HCT116 (cell line): ENCODE data around the gene SOD3. TPM values are rescaled to one million over a fixed set of nuclear protein-coding genes. Genes with fewer than 3 reads are reported as not detected.

Source experiments
- ATAC-seq: fragments of 200-7000 bp; cut with Tn5 transposase; 2 replicates; pipeline ENCODE4 v1.9.1; 2020; ENCODE audit warnings: mild to moderate bottlenecking, moderate library complexity
- BruUV-seq: library from RNA; stranded (reverse); fragments of 400-500 nt; replicated peaks from 2 replicates; lab custom pipeline; 2021; lab: Mats Ljungman, UMichigan
- CTCF ChIA-PET: fragments of 300-600 bp; sonication (Branson Sonifier 250); formaldehyde crosslinking; loops from one replicate; lab custom pipeline; 2021; ENCODE audit warnings: antibody characterized with exemption; lab: Charles Lee
- POLR2A ChIA-PET: fragments of 300-600, 350-600 bp; sonication (Branson Sonifier 250); formaldehyde crosslinking; loops from one replicate; lab custom pipeline; 2021; ENCODE audit warnings: antibody characterized with exemption; lab: Charles Lee
- RAD21 ChIA-PET, 2 experiments: fragments of 300-600 bp; sonication (Branson Sonifier 250); formaldehyde crosslinking; loops; one replicate each; lab custom pipeline; 2023; ENCODE audit warnings: low total read pairs in 2 of 2; ENCODE audit not compliant: uncharacterized antibody in 2 of 2, unreplicated experiment in 2 of 2, low non-redundant PET in 1 of 2; lab: Charles Lee
- DNase-seq: peaks from one replicate; pipeline ENCODE4 v3.0.0-alpha.2; 2010; ENCODE audit warnings: low read depth, low spot score
- H2AFZ ChIP-seq: fragments of 200-600 bp; shearing (Covaris generic), sonication (generic); 2 replicates; pipeline ENCODE4 v1.6.1; 2017; ENCODE audit warnings: low read depth, mixed run types, mixed read lengths, antibody characterized with exemption, low read length; ENCODE audit not compliant: poor library complexity, severe bottlenecking
- H3K27ac ChIP-seq: 2 replicates; pipeline ENCODE4 v1.5.1; 2012; ENCODE audit warnings: low read depth, low read length
- H3K27me3 ChIP-seq: fragments of 200-600 bp; sonication (generic); 2 replicates; pipeline ENCODE4 v1.6.1; 2016; ENCODE audit warnings: mixed run types, low read length, mixed read lengths; ENCODE audit not compliant: insufficient read depth
- H3K36me3 ChIP-seq, 2 experiments: fragments of 200-500 bp in 1 of 2; fragments of 200-600 bp in 1 of 2; sonication (Bioruptor generic) in 1 of 2; sonication (generic) in 1 of 2; 2 replicates each; pipeline versions ENCODE4 v1.5.1 to v1.6.1; 2014 to 2016; ENCODE audit warnings: low read length in 2 of 2, inconsistent platforms in 1 of 2, mixed read lengths in 1 of 2, mixed run types in 1 of 2; ENCODE audit not compliant: insufficient read depth in 2 of 2, control insufficient read depth in 1 of 2
- H3K4me1 ChIP-seq, 2 experiments: fragments of 200-600 bp in 1 of 2; sonication (generic) in 1 of 2; 2 replicates each; pipeline versions ENCODE4 v1.5.1 to v1.6.1; 2012 to 2017; ENCODE audit warnings: low read length in 2 of 2, inconsistent platforms in 1 of 2, mild to moderate bottlenecking in 1 of 2, mixed read lengths in 1 of 2, mixed run types in 1 of 2, moderate library complexity in 1 of 2; ENCODE audit not compliant: insufficient read depth in 2 of 2, control insufficient read depth in 1 of 2
- H3K4me2 ChIP-seq: fragments of 200-600 bp; sonication (generic); 2 replicates; pipeline ENCODE4 v1.6.1; 2017; ENCODE audit warnings: mixed run types, low read length, mixed read lengths
- H3K4me3 ChIP-seq, 2 experiments: fragments of 200-600 bp in 1 of 2; sonication (generic) in 1 of 2; replicated peaks in 1 of 2; 2 replicates each; pipeline ENCODE4 v1.5.1; 2011 to 2016; ENCODE audit warnings: low read length in 2 of 2, control low read depth in 1 of 2, low read depth in 1 of 2, mild to moderate bottlenecking in 1 of 2, mixed read lengths in 1 of 2, mixed run types in 1 of 2
- H3K79me2 ChIP-seq: fragments of 200-600 bp; sonication (generic); 2 replicates; pipeline ENCODE4 v1.6.1; 2017; ENCODE audit warnings: mild to moderate bottlenecking, mixed run types, low read length, moderate library complexity, mixed read lengths; ENCODE audit not compliant: insufficient read depth
- H3K9ac ChIP-seq: fragments of 200-600 bp; sonication (generic); 2 replicates; pipeline ENCODE4 v1.6.1; 2016; ENCODE audit warnings: low read length, mixed read lengths
- H3K9me2 ChIP-seq: fragments of 200-600 bp; sonication (generic), shearing (Covaris generic); 2 replicates; pipeline ENCODE4 v1.6.1; 2017; ENCODE audit warnings: mixed run types, mild to moderate bottlenecking, moderate library complexity; ENCODE audit not compliant: insufficient read depth
- H3K9me3 ChIP-seq, 2 experiments: fragments of 200-500 bp in 1 of 2; fragments of 200-600 bp in 1 of 2; sonication (Bioruptor generic) in 1 of 2; sonication (generic) in 1 of 2; 2 replicates each; pipeline ENCODE4 v1.6.1; 2014 to 2017; ENCODE audit warnings: low read length in 2 of 2, mixed read lengths in 2 of 2, inconsistent platforms in 1 of 2, low read depth in 1 of 2, mild to moderate bottlenecking in 1 of 2, mixed run types in 1 of 2, moderate library complexity in 1 of 2; ENCODE audit not compliant: control insufficient read depth in 1 of 2, insufficient read depth in 1 of 2
- H4K20me1 ChIP-seq: fragments of 200-600 bp; sonication (generic), shearing (Covaris generic); 2 replicates; pipeline ENCODE4 v1.6.1; 2017; ENCODE audit warnings: mixed run types, mild to moderate bottlenecking, moderate library complexity; ENCODE audit not compliant: insufficient read depth
- CEBPB ChIP-seq: IDR thresholded peaks from 2 replicates; pipeline ENCODE4 v1.6.1; 2012; ENCODE audit warnings: low read depth
- CTCF ChIP-seq, 3 experiments: fragments of 200-600 bp in 1 of 3; sonication (generic) in 1 of 3; IDR thresholded peaks in 2 of 3; conservative IDR thresholded peaks in 1 of 3; 2 replicates each; pipeline ENCODE4 v1.5.1; 2012 to 2017; ENCODE audit warnings: low read depth in 2 of 3, low read length in 2 of 3, antibody characterized with exemption in 1 of 3, borderline replicate concordance in 1 of 3, control low read depth in 1 of 3, mild to moderate bottlenecking in 1 of 3, mixed read lengths in 1 of 3, mixed run types in 1 of 3, moderate library complexity in 1 of 3; ENCODE audit not compliant: insufficient read depth in 1 of 3
- ELF1 ChIP-seq: IDR thresholded peaks from 2 replicates; pipeline ENCODE4 v1.6.1; 2012; ENCODE audit warnings: low read depth, borderline replicate concordance
- EZH2 ChIP-seq: fragments of 200-600 bp; sonication (generic); IDR thresholded peaks from 2 replicates; pipeline ENCODE4 v1.6.1; 2017; ENCODE audit warnings: antibody characterized with exemption, mixed run types
- JUND ChIP-seq: IDR thresholded peaks from 2 replicates; pipeline ENCODE4 v1.6.1; 2012
- RAD21 ChIP-seq: IDR thresholded peaks from 2 replicates; pipeline ENCODE4 v1.6.1; 2012; ENCODE audit warnings: low read depth, mild to moderate bottlenecking
- SRF ChIP-seq: IDR thresholded peaks from 2 replicates; pipeline ENCODE4 v1.6.1; 2012; ENCODE audit warnings: low read depth
- TCF7L2 ChIP-seq: IDR thresholded peaks from 2 replicates; pipeline ENCODE4 v1.7.0; 2011; ENCODE audit warnings: borderline replicate concordance, inconsistent platforms; ENCODE audit not compliant: insufficient read depth, insufficient read length; ENCODE audit errors: extremely low read depth
- intact Hi-C: fragments of 100-400 bp; cut with micrococcal nuclease; formaldehyde crosslinking; loops from 2 replicates; pipeline ENCODE4 v1.10.0; 2022
- total RNA-seq: library from RNA; stranded (reverse); gene quantifications from one replicate; pipeline ENCODE4 v1.2.1, GENCODE V29; 2021; ENCODE audit not compliant: unreplicated experiment
- TF ChIP-seq, protein P1 (sequence below): IDR thresholded peaks from 2 replicates; pipeline ENCODE4 v1.6.1; 2012

Gene SOD3
- total RNA-seq, 1 experiment from 2014 or later: 0.25 TPM

- TF ChIP-seq, protein P1, sequence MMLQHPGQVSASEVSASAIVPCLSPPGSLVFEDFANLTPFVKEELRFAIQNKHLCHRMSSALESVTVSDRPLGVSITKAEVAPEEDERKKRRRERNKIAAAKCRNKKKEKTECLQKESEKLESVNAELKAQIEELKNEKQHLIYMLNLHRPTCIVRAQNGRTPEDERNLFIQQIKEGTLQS: no peak
- no peak for TF ChIP-seq RAD21
- TF ChIP-seq ELF1: no peak
- TF ChIP-seq EZH2: no peak
- no peak for TF ChIP-seq CTCF (IDR thresholded peaks at IDR 0.05 in 2 of 3, conservative IDR thresholded peaks at IDR 0.05 in 1 of 3; ENCODE audit: borderline replicate concordance in 1 of 3, insufficient read depth in 1 of 3, low read depth in 2 of 3, low read length in 2 of 3)
- no peak for TF ChIP-seq JUND
- TF ChIP-seq TCF7L2: no peak
- TF ChIP-seq CEBPB: no peak
- ATAC-seq (no peak), DNase-seq (no peak)
- no peak overlapping the region for H3K9ac ChIP-seq
- no peak overlapping the region for H3K27ac ChIP-seq
- POLR2A ChIA-PET: no interaction called here
- H4K20me1 ChIP-seq: no peaks in the 10 kb centered on the region
- intact Hi-C loops: no loop called here
- no peaks in the 10 kb centered on the region for H3K27me3 ChIP-seq
- CTCF ChIA-PET: no interaction called here
- BruUV-seq: no TSS peak
- no peaks in the 10 kb centered on the region for H3K36me3 ChIP-seq
- no peaks in the 10 kb centered on the region for H3K9me2 ChIP-seq
- no peak overlapping the region for H3K4me3 ChIP-seq
- no peaks in the 10 kb centered on the region for H3K79me2 ChIP-seq
- no peaks in the 10 kb centered on the region; a peak in 1 of 4 replicates for H3K4me1 ChIP-seq
- H3K4me2 ChIP-seq: no peak overlapping the region
- RAD21 ChIA-PET: no interaction called here
- no peak overlapping the region for H2AFZ ChIP-seq
- no peaks in the 10 kb centered on the region for H3K9me3 ChIP-seq
Measured at GRCh38 chr4:24835696-24836095, 40.3 kb downstream of the SOD3 start.

GRCh38 chr4:24836661-24837242 is 41.4 kb downstream of the SOD3 start:
- Histone ChIP-seq H3K9me3 (no peaks in the 10 kb centered on the region), H3K36me3 (no peaks in the 10 kb centered on the region), H4K20me1 (no peaks in the 10 kb centered on the region), H3K4me1 (no peaks in the 10 kb centered on the region; a peak in 1 of 4 replicates), H3K27me3 (no peaks in the 10 kb centered on the region), H3K4me2 (no peak overlapping the region), H3K27ac (no peak overlapping the region), H3K9me2 (no peaks in the 10 kb centered on the region), H3K9ac (no peak overlapping the region), H3K4me3 (no peak overlapping the region), H3K79me2 (no peaks in the 10 kb centered on the region), H2AFZ (no peak overlapping the region)
- RAD21 ChIA-PET: no interaction called here
- no peak for ATAC-seq
- DNase-seq: no peak
- CTCF ChIA-PET: no interaction called here
- TF ChIP-seq SRF: no peak
- POLR2A ChIA-PET: no interaction called here
- no TSS peak for BruUV-seq
- intact Hi-C loops: no loop called here
